Activated CD8-positive, alpha-beta T cell treated with anti-CD3 and anti-CD28 coated beads for 36 hours (primary cell): ENCODE results near the gene ZSCAN25. TPM values are rescaled to one million over a fixed set of nuclear protein-coding genes. Genes with fewer than 3 reads are reported as not detected.
"Not testable (repeated sequence)": the region's sequence is repeated elsewhere in the genome, so short reads cannot be mapped to it uniquely, and the experiment has no call there.

ENCODE experiments used
- ATAC-seq: fragments of 200-7000 bp; cut with Tn5 transposase; one replicate; pipeline ENCODE4 v1.10.0; 2021; ENCODE audit warnings: mild to moderate bottlenecking, moderate library complexity
- CTCF ChIA-PET: fragments of 350-600 bp; sonication (Branson Sonifier 250); formaldehyde crosslinking; loops from one replicate; lab custom pipeline; 2021; ENCODE audit warnings: antibody characterized with exemption; lab: Charles Lee
- POLR2A ChIA-PET: fragments of 350-600 bp; sonication (Branson Sonifier 250); formaldehyde crosslinking; loops from one replicate; lab custom pipeline; 2021; ENCODE audit warnings: antibody characterized with exemption; lab: Charles Lee
- DNase-seq: peaks from one replicate; pipeline ENCODE4 v3.0.0-alpha.2; 2020
- H3K27ac Mint-ChIP-seq: one replicate; pipeline ENCODE4 v1.8.0; 2021; ENCODE audit warnings: mild to moderate bottlenecking, mixed read lengths
- H3K27me3 Mint-ChIP-seq: one replicate; pipeline ENCODE4 v1.8.0; 2021; ENCODE audit warnings: mixed read lengths
- H3K36me3 Mint-ChIP-seq: one replicate; pipeline ENCODE4 v1.8.0; 2021; ENCODE audit warnings: low read depth, mixed read lengths
- H3K4me1 Mint-ChIP-seq: one replicate; pipeline ENCODE4 v1.8.0; 2021; ENCODE audit warnings: low read depth, mixed read lengths
- H3K4me3 Mint-ChIP-seq: one replicate; pipeline ENCODE4 v1.8.0; 2021; ENCODE audit warnings: mild to moderate bottlenecking, moderate library complexity, mixed read lengths
- H3K9me3 Mint-ChIP-seq: one replicate; pipeline ENCODE4 v1.8.0; 2021; ENCODE audit warnings: mixed read lengths
- intact Hi-C: fragments of 100-400 bp; cut with micrococcal nuclease; formaldehyde crosslinking; loops from one replicate; pipeline ENCODE4 v1.10.0; 2022
- total RNA-seq, 2 experiments: library from RNA; stranded (reverse); gene quantifications; one replicate each; pipeline ENCODE4 v1.2.3, GENCODE V29; 2021
- TF ChIP-seq, protein P1 (sequence below): fragments of 200-600 bp; IDR thresholded peaks from one replicate; pipeline ENCODE4 v1.8.0; 2022; ENCODE audit warnings: antibody characterized with exemption, mild to moderate bottlenecking

Gene ZSCAN25
- total RNA-seq, 2 experiments from 2014 or later: 31.8 to 35.8 TPM

DNA sequence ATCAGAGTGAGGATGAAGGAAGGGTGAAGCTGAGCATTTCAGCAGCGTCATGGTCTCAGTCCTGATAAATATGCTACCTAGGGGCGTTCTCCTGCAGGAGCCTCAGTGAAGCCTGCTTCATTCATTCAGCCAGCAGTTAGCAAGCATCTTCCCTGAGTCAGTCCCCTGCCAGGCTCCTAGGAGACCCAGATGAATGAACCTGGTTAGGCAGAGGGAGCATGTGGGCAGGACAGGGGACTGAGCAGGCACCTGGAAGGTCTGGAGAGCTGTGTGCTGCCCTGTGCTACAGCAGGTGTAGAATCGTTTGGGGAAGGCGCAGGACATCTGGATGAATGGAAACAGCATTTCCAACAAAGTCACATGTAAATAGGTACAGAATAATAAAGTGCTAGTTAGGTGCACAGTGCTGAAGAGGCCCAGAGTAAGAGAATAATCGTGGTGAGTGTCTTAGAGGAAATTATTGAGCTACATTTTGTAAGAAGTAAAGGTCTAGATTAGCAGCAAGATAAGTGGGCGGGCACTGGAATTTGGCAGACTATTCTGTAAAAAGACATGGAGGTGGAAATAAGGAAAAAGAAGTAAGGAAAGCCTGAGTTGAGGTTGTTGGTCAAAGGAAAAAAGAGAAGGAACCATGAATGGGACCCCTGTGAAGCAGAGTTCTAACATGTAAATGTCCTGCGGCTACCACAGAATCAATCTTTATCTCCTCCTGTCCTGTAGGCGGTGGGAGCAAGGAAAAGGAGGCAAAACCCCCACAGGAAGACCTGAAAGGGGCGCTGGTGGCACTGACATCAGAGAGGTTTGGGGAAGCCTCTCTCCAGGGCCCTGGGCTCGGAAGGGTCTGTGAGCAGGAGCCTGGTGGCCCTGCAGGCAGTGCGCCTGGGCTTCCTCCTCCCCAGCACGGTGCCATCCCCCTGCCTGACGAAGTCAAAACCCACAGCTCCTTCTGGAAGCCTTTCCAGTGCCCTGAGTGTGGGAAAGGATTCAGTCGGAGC is 12.0 kb downstream of the ZSCAN25 start:
- CTCF ChIA-PET: no interaction called here
- intact Hi-C loops: no loop called here
- H3K27ac Mint-ChIP-seq: peak overlapping the region; percentile 62

DNA sequence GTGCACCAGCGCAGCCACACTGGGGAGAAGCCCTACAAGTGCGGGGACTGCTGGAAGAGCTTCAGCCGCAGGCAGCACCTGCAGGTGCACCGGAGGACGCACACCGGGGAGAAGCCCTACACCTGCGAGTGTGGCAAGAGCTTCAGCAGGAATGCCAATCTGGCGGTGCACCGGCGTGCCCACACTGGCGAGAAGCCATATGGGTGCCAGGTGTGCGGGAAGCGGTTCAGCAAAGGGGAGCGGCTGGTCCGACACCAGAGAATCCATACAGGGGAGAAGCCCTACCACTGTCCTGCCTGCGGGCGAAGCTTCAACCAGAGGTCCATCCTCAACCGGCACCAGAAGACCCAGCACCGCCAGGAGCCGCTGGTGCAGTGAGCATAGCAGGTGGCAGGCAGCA is 12.9 kb downstream of the ZSCAN25 start:
- peaks cover 77% of the 10 kb centered on the region for H3K4me1 Mint-ChIP-seq

More for the DNA sequence above, 12.0 kb downstream of the ZSCAN25 start:
- TF ChIP-seq, protein P1, sequence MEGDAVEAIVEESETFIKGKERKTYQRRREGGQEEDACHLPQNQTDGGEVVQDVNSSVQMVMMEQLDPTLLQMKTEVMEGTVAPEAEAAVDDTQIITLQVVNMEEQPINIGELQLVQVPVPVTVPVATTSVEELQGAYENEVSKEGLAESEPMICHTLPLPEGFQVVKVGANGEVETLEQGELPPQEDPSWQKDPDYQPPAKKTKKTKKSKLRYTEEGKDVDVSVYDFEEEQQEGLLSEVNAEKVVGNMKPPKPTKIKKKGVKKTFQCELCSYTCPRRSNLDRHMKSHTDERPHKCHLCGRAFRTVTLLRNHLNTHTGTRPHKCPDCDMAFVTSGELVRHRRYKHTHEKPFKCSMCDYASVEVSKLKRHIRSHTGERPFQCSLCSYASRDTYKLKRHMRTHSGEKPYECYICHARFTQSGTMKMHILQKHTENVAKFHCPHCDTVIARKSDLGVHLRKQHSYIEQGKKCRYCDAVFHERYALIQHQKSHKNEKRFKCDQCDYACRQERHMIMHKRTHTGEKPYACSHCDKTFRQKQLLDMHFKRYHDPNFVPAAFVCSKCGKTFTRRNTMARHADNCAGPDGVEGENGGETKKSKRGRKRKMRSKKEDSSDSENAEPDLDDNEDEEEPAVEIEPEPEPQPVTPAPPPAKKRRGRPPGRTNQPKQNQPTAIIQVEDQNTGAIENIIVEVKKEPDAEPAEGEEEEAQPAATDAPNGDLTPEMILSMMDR: no peak
- Mint-ChIP-seq H3K9me3 (no peaks in the 10 kb centered on the region), H3K36me3 (peaks cover 84% of the 10 kb centered on the region), H3K4me3 (no peak overlapping the region), H3K4me1 (peaks cover 82% of the 10 kb centered on the region), H3K27me3 (no peaks in the 10 kb centered on the region)
- POLR2A ChIA-PET: interaction anchor here (1.8 to 4.4 kb wide), 2 partner anchors 12 to 13 kb away, joined by 10 to 23 read pairs; partner anchors contain the start of gene ZSCAN25
- ATAC-seq (no peak), DNase-seq (no peak)

DNA sequence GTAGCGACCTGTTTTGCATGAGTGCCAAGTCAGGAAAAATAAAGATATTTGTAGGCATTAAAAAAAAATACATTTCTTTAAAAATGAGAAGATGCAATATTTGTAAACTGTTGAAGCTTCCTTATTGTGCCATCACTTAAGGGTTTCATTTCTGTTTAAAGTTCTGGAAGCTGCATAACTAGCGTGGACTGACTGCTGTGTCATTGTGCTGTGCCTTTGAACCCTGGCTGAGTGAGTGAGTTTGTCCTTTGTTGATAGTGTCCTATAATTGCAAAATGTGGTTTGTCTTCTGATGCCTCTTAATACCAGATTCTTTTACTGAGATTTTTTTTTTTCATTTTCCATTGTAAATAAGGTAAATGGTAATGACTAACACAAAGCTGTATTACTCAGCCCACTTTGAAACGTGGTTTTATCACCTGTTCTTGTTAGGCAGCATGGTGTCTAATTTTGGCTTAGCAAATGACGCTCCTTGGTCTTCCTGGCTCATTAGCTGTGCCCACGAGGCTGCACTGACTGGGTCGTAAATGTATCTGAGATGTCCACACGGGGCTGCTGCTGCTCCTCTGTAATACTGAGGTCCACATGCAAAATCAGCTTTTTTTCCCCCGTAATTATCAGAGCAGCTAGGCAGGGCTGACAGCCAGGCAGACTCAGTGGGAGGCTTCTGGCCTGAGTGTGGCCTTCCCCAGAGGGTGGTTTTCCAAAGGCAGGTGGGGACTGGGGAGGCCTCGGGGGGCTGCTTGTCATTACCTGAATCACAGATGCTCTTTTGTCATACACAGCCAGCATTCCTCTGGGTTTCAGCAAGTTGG is 14.8 kb downstream of the ZSCAN25 start:
- intact Hi-C loops: loop anchor here (10.0 kb wide), 1 partner anchor 203 kb away; no protein-coding TSS in a partner anchor
- no peaks in the 10 kb centered on the region for H3K27me3 Mint-ChIP-seq
- ChIA-PET CTCF (interaction anchor here (0.8 to 1.7 kb wide), 22 partner anchors 10 to 360 kb away, joined by 3 to 13 read pairs (median 4); partner anchors contain the start of genes ZNF655 and ZSCAN25), POLR2A (interaction anchor here (0.5 to 4.4 kb wide), 9 partner anchors 10 to 391 kb away, joined by 3 to 23 read pairs (median 3); partner anchors contain the start of genes FAM200A, ZNF655 and ZSCAN25)
- DNase-seq: peak; percentile 87
- H3K27ac Mint-ChIP-seq: peak overlapping the region; percentile 96
- ATAC-seq: peak; percentile 97
- H3K36me3 Mint-ChIP-seq: peaks cover 70% of the 10 kb centered on the region
- TF ChIP-seq, protein P1: peak; percentile 54
- H3K9me3 Mint-ChIP-seq: no peaks in the 10 kb centered on the region
- H3K4me3 Mint-ChIP-seq: peak overlapping the region; percentile 41
- peaks cover 72% of the 10 kb centered on the region for H3K4me1 Mint-ChIP-seq

More for the DNA sequence above, 12.9 kb downstream of the ZSCAN25 start:
- no peak overlapping the region for H3K4me3 Mint-ChIP-seq
- ChIA-PET CTCF (no interaction called here), POLR2A (interaction anchor here (0.6 to 4.4 kb wide), 3 partner anchors 12 to 23 kb away, joined by 3 to 23 read pairs (median 10); partner anchors contain the start of gene ZSCAN25)
- peak overlapping the region; percentile 58 for H3K27ac Mint-ChIP-seq
- no peak for ATAC-seq
- H3K27me3 Mint-ChIP-seq: no peaks in the 10 kb centered on the region
- peaks cover 78% of the 10 kb centered on the region for H3K36me3 Mint-ChIP-seq
- H3K9me3 Mint-ChIP-seq: no peaks in the 10 kb centered on the region
- TF ChIP-seq, protein P1: no peak
- DNase-seq: no peak
- intact Hi-C loops: loop anchor here (10.0 kb wide), 1 partner anchor 205 kb away; no protein-coding TSS in a partner anchor

DNA sequence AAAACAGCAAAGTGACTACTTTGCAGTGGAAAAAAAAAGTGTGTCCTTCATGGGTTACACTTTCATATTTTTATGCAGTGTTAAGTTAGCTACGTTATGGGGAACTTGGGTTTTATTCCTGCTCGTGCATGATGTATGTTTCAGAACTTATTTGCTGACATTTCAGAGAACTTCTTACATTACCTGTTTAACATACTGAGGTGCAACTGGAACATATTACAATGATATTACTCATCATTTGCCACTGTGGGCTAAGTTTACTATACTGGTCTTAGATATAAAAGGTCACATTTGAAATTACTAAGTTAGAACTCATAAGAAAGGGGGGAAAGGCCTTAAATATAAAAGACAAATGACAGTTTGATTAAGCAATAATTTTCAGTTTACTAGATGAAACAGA is 20.7 kb downstream of the ZSCAN25 start:
- POLR2A ChIA-PET: interaction anchor here (0.7 to 1.1 kb wide), 2 partner anchors 13 to 267 kb away, joined by 3 to 5 read pairs; no protein-coding TSS in a partner anchor
- intact Hi-C loops: loop anchor here (10.0 kb wide), 1 partner anchor 197 kb away; no protein-coding TSS in a partner anchor
- peaks cover 84% of the 10 kb centered on the region for H3K4me1 Mint-ChIP-seq
- CTCF ChIA-PET, DNase-seq, H3K9me3 Mint-ChIP-seq, H3K27me3 Mint-ChIP-seq: not testable (repeated sequence)
- peak overlapping the region; percentile 95 for H3K27ac Mint-ChIP-seq
- H3K4me3 Mint-ChIP-seq: peak overlapping the region; percentile 59
- peaks cover 74% of the 10 kb centered on the region for H3K36me3 Mint-ChIP-seq
- ATAC-seq: peak; percentile 81

DNA sequence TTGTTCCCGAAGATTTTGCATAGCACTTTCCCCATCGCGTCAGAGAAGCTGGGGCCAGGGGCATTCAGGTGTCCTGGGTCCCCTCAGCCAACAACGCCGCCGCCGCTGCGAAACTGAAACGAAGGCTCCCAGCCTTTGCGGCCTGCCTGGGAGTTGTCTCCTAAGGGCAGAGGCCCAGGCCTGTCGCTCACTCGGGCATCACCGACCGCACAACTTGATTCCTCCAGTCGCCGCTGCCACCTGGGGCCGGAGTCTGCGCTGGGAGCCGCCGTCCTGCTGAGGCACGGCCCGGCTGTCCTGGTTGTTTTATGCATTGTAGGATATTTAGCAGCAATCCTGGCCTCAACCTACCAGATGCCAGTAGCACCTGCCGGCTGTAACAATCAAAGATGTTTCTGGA is 22.0 kb downstream of the ZSCAN25 start:
- ChIA-PET CTCF (no interaction called here), POLR2A (interaction anchor here (1.2 kb wide), 1 partner anchor 42 kb away, joined by 3 read pairs; no protein-coding TSS in a partner anchor)
- no peak for DNase-seq
- no peaks in the 10 kb centered on the region for H3K27me3 Mint-ChIP-seq
- no peak for ATAC-seq
- TF ChIP-seq, protein P1: no peak
- peaks cover 76% of the 10 kb centered on the region for H3K36me3 Mint-ChIP-seq
- H3K4me1 Mint-ChIP-seq: peaks cover 83% of the 10 kb centered on the region
- H3K4me3 Mint-ChIP-seq: no peak overlapping the region
- no peaks in the 10 kb centered on the region for H3K9me3 Mint-ChIP-seq
- intact Hi-C loops: loop anchor here (10.0 kb wide), 1 partner anchor 196 kb away; no protein-coding TSS in a partner anchor
- peak overlapping the region; percentile 95 for H3K27ac Mint-ChIP-seq
